Left lobe of liver (tissue), 2 donors: Measurements from ENCODE around the gene ORM2. TPM values are rescaled to one million over a fixed set of nuclear protein-coding genes. Genes with fewer than 3 reads are reported as not detected.
"Not testable (repeated sequence)": the region's sequence is repeated elsewhere in the genome, so short reads cannot be mapped to it uniquely, and the experiment has no call there.

Source experiments
- ATAC-seq: fragments of 200-7000 bp; cut with Tn5 transposase; one replicate; pipeline ENCODE4 v1.9.1; 2020; ENCODE audit warnings: mild to moderate bottlenecking, moderate library complexity
- DNase-seq: peaks from one replicate; pipeline ENCODE4 v3.0.0-alpha.2; 2020; ENCODE audit warnings: low spot score
- total RNA-seq: library from RNA; stranded (reverse); gene quantifications from one replicate; pipeline ENCODE4 v1.2.1, GENCODE V29; 2021
- donor health status: DM: no; HTN: no; CAD: no; lungs with moderate emphysema.
- donor health status: DM: no; HTN: yes; CAD: no.

ORM2 gene
- total RNA-seq, 1 donor from 2014 or later: 4,103 TPM

GRCh38 chr9:114328937-114329624, 588 bp upstream of the ORM2 start:
- DNase-seq (peak; percentile 78), ATAC-seq (peak; percentile 20)

GRCh38 chr9:114330636-114331035, 967 bp downstream of the ORM2 start:
- no peak for ATAC-seq
- DNase-seq: no peak

DNA sequence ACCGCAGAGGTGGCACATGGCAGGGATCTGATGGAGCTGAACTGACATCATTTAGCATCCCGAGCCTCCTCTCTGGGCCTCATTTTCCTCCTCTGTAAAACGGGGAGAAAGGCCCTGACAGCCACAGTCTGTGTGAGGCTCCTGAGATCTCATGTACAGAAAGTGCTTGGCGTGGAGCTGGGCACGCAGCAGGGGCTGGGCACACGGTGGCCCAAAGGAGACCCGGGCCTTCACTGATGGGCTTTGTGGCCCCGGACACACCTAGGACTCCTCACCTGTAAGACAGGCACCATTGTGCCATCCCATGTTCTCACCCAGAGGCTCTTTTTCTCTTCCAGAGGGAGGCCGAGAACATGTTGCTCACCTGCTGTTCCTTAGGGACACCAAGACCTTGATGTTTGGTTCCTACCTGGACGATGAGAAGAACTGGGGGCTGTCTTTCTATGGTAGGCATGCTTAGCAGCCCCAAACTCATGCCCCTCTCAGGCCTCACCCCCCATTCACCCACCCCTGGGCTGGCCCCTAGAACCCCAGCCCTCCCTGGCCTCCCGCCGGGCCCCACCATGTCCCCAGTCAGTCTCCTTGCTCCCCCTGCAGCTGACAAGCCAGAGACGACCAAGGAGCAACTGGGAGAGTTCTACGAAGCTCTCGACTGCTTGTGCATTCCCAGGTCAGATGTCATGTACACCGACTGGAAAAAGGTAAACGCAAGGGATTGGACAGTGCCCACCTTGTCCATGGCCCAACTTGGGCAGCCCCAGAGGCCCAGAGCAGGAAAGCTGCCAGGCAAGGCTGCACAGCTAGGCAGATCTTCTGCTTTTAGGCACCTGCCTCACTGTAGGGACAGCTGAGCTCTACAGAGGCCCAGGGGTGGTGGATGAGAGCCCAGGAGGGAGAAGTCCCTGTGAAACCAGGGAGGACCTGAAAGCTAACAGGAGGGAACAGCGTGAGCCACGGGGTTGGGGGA, 1.8 kb downstream of the ORM2 start:
- not testable (repeated sequence) for DNase-seq

GRCh38 chr9:114332474-114333040, 2.9 kb downstream of the ORM2 start:
- ATAC-seq, DNase-seq: not testable (repeated sequence)

More for the DNA sequence above, 1.8 kb downstream of the ORM2 start:
- ATAC-seq: not testable (repeated sequence)

DNA sequence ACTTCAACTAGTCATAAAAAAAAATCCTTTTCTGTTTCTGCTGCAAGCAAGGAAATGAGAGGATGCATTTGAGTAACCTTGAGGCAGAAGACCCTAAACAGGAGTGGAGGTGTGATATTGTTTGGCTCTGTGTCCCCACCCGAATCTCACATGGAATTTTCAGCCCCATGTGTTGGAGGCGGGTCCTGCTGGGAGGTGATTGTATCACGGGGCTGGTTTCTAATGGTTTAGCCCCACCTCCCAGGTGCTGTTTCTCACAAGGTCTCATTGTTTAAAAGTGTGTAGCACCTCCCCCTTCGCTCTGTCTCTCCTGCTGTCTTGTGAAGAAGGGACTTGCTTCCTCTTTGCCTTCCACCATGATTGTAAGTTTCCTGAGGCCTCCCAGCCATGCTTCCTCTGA, 4.0 kb downstream of the ORM2 start:
- not testable (repeated sequence) for DNase-seq
- ATAC-seq: peak; percentile 38

DNA sequence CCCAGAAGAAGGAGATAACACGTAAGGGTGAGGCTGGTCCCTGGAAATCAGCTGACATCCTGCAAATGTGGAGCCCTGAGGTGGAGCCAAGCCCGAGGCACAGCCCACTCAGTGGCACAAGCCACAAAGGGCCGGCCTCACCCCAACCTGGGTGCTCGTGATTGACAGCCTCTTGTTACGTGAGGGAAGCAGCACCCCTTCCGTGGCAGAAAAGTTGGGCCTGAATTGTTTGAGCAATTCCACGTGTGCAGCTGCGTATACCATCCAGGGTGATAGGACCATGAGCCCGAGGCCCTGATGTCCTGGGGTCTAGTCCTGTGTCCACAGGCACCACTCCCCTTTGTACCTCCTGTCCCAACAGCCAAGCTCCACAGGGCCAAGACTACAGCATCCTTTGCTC, 4.8 kb downstream of the ORM2 start:
- ATAC-seq (peak; percentile 0), DNase-seq (no peak)

DNA sequence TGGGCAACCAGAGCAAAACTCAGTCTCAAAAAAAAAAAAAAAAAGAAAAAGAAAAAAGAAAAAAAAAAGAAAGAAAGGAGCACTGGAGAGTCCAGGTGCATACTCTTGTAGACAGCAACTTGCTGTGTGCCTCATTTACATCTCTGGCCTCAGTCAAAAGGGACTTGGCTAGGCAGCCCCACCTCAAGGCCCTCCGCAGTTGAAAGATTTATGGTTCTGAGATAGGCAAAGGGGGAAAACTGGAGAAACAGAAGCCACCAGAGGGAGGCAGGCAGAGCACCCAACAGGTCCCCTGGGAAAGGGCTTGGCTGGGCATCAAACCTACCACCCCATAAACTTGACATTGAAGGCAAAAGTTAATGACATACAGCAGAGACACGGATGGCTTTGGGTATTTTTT, 6.1 kb downstream of the ORM2 start:
- ATAC-seq (no peak), DNase-seq (no peak)

GRCh38 chr9:114336157-114336556, 6.5 kb downstream of the ORM2 start:
- DNase-seq: no peak
- no peak for ATAC-seq

- DNase-seq: no peak
- ATAC-seq: no peak
These were observed 7.2 kb downstream of the ORM2 start for GRCh38 chr9:114336699-114337395.

GRCh38 chr9:114338187-114338586, 8.5 kb downstream of the ORM2 start:
- DNase-seq (no peak), ATAC-seq (no peak)

- DNase-seq (no peak), ATAC-seq (peak; percentile 79)
These were observed 9.7 kb downstream of the ORM2 start for GRCh38 chr9:114339130-114339908.

- DNase-seq: no peak
- no peak for ATAC-seq
These were observed 11.6 kb downstream of the ORM2 start for GRCh38 chr9:114341152-114341830.

DNA sequence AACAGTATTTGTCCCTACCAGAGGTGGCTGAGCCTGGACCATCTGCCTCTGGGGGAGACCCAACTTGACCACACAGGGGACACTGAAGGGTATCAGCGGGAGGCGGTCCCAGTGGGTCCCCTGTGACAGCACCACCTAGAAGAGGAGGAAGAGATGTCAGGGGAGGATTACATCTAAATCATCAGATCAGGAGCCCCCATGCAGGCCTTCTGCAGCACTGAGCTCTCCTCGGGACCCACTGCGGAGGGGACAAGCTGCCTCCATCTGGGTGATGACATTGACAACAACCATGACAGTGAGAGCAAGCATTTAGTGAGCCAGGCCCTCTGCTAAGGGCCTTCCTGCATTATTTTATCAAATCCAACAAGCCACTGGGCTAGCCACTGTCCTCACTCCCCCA, 12.3 kb downstream of the ORM2 start:
- DNase-seq (no peak), ATAC-seq (no peak)

- no peak for ATAC-seq
- no peak for DNase-seq
These were observed 13.2 kb downstream of the ORM2 start for GRCh38 chr9:114342755-114343440.

DNA sequence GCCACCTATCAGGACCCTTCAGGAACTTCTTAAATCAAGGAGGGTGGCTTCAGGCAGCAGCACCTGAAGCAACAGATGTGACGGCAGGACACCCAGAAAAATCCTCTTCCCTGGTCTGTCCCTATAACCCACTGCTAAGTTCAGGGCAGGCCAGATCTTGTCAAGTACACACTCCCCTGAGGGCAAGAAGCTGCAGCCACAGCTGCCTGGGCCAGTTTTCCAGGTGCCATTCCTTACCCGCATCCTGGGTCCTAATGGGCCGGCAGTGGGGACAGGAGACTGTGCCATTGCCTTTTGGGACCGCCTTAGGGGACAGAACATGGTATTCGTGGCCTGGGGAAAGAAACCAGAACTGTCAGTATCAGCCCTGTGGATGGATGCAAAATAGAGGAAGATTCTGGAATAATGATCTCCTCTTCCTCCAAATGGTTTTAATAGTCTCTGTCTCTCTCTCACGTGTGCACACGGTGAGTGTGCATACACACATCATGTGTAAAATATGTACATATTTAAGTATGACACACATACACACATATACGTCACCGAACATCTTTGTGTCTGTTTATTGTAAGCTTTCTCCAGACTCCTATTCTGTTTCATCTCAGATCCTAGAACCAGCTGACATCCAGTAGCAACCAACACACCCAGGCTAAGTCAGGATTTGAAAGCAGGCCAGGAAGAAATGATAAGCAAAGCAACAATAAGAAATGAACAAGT, 14.0 kb downstream of the ORM2 start:
- ATAC-seq (no peak), DNase-seq (no peak)

DNA sequence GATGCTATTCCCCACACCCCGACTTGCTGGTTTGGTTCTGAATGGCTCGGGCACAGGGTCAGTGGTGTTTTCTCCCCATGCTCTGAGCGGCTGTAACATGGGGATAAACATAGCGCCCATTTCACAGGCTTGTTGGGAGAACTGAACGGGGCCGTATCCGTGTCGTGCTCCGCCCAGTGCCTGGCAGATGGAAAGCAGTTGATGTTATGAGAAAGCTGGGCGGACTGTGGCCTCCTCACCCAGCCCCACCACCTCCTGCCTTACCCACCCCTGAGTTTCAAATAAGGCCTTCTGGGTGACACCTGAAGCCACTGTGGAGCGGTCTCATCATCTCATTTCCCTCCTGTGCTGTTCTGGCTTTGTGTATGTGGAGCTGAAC, 14.5 kb downstream of the ORM2 start:
- ATAC-seq (no peak), DNase-seq (no peak)

GRCh38 chr9:114344692-114345091, 15.0 kb downstream of the ORM2 start:
- ATAC-seq (no peak), DNase-seq (no peak)

- DNase-seq: no peak
- ATAC-seq: no peak
These were observed 15.9 kb downstream of the ORM2 start for GRCh38 chr9:114345493-114346065.
